ENCODE results near the gene FZD4.

Gene FZD4

GRCh38 chr11:86922225-86922624, 33.0 kb downstream of the FZD4 start:
- TF ChIP-seq FOXP2 (optimal IDR thresholded peaks at IDR 0.05; ENCODE audit: borderline replicate concordance, extremely low read depth, extremely low read length, insufficient read depth) (no peak), SIN3A (IDR thresholded peaks at IDR 0.05; ENCODE audit: borderline replicate concordance, insufficient read depth, low read length) (no peak), POLR2AphosphoS5 (IDR thresholded peaks at IDR 0.05; ENCODE audit: low read depth, low read length) (no peak), TAF1 (IDR thresholded peaks at IDR 0.05; ENCODE audit: borderline replicate concordance, insufficient read depth, low read length) (no peak), REST (IDR thresholded peaks at IDR 0.05; ENCODE audit: insufficient read depth in 1 of 2, low read depth in 2 of 2, low read length in 2 of 2) (no peak)

- TF ChIP-seq REST (IDR thresholded peaks at IDR 0.05; ENCODE audit: insufficient read depth in 1 of 2, low read depth in 2 of 2, low read length in 2 of 2) (no peak), TAF1 (IDR thresholded peaks at IDR 0.05; ENCODE audit: borderline replicate concordance, insufficient read depth, low read length) (no peak), POLR2AphosphoS5 (IDR thresholded peaks at IDR 0.05; ENCODE audit: low read depth, low read length) (no peak), FOXP2 (optimal IDR thresholded peaks at IDR 0.05; ENCODE audit: borderline replicate concordance, extremely low read depth, extremely low read length, insufficient read depth) (no peak), SIN3A (IDR thresholded peaks at IDR 0.05; ENCODE audit: borderline replicate concordance, insufficient read depth, low read length) (no peak)
These were observed 35.5 kb downstream of the FZD4 start for GRCh38 chr11:86919557-86920210.

- no peak for TF ChIP-seq FOXP2 (optimal IDR thresholded peaks at IDR 0.05; ENCODE audit: borderline replicate concordance, extremely low read depth, extremely low read length, insufficient read depth)
- TF ChIP-seq TAF1 (IDR thresholded peaks at IDR 0.05; ENCODE audit: borderline replicate concordance, insufficient read depth, low read length): no peak
- TF ChIP-seq POLR2AphosphoS5 (IDR thresholded peaks at IDR 0.05; ENCODE audit: low read depth, low read length): no peak
- TF ChIP-seq REST (IDR thresholded peaks at IDR 0.05; ENCODE audit: insufficient read depth in 1 of 2, low read depth in 2 of 2, low read length in 2 of 2): no peak
- TF ChIP-seq SIN3A (IDR thresholded peaks at IDR 0.05; ENCODE audit: borderline replicate concordance, insufficient read depth, low read length): no peak
These were observed 36.2 kb downstream of the FZD4 start for GRCh38 chr11:86918973-86919372.

- TF ChIP-seq TAF1 (IDR thresholded peaks at IDR 0.05; ENCODE audit: borderline replicate concordance, insufficient read depth, low read length): no peak
- no peak for TF ChIP-seq POLR2AphosphoS5 (IDR thresholded peaks at IDR 0.05; ENCODE audit: low read depth, low read length)
- no peak for TF ChIP-seq FOXP2 (optimal IDR thresholded peaks at IDR 0.05; ENCODE audit: borderline replicate concordance, extremely low read depth, extremely low read length, insufficient read depth)
- TF ChIP-seq REST (IDR thresholded peaks at IDR 0.05; ENCODE audit: insufficient read depth in 1 of 2, low read depth in 2 of 2, low read length in 2 of 2): no peak
- TF ChIP-seq SIN3A (IDR thresholded peaks at IDR 0.05; ENCODE audit: borderline replicate concordance, insufficient read depth, low read length): no peak
These were observed 36.7 kb downstream of the FZD4 start for GRCh38 chr11:86918496-86918895.
